HG03442 (cell line): ENCODE measurements around the gene TM4SF18.

Experiments
- ATAC-seq: cut with Tn5 transposase; IDR thresholded peaks from one replicate; pipeline ENCODE4 v1.9.1; 2021; ENCODE audit warnings: mild to moderate bottlenecking, moderate library complexity; ENCODE audit not compliant: unreplicated experiment

The TM4SF18 gene

DNA sequence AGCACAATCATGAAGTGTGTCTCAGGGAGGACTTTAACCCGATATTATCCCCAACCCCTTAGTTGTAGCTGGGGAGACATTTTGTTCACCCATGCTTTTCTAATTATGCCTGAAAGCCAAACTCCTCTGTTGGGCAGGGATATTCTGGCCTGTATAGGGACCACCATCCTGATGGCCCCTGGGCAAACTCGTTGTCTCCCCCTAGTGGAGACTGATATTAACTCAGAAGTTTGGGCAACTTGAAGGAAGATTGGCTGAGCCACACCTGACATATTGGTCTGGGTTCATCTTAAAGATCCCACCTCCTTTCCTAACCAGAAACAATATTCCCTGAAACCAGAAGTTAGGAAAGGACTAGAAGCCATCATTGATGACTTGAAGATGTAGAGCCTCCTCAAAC lies 42.3 kb downstream of the TM4SF18 start:
- ATAC-seq = no peak

DNA sequence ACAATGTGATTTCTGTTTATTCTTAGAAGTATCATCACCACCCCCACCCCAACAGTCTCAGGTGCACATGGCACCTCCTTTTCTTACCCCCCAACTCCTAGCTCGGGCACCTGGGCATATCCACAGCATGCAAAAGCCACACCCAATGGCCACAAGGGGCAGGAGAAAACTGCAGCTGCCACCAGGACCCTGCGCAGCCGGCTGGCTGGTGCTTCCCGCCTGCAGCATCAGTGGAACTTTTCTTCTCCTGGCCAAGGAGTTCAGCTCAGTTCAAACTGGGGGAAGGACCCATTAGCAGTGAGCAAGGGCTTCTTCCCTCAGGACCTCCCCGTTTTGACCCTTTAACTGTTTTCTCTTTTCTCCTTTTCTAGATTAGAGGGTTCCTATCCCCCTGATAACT lies 44.8 kb downstream of the TM4SF18 start:
- ATAC-seq = no peak

DNA sequence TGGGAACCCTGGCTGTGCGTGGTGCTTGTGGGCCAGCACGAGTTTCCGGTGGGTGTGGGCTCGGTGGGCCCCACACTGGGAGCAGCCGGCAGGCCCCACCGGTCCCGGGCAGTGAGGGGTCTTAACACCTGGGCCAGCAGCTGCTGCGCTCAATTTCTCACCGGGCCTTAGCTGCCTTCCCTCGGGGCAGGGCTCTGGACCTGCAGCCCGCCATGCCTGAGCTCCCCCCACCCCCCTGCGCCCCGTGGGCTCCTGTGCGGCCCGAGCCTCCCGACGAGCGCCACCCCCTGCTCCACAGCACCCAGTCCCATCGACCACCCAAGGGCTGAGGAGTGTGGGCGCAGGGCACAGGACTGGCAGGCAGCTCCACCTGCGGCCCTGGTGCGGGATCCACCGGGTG lies 49.4 kb downstream of the TM4SF18 start:
- ATAC-seq = no peak

DNA sequence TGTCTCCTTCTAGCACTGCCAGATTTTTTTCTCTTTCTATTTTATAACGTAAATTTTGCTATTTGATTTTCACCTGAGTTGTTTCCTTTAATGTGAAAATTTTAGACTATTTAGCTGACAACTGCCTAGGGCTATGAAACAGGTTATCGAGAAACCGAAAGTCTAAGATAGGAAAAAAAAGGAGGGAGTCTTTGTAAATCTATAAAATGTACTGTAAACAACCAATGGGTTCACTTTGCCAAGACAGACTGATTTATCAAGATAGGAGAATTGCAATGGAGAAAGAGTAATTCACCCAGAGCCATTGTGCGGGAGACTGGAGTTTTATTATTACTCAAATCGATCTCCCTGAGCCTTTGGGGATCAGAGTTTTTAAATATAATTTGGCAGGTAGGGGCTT lies 50.0 kb downstream of the TM4SF18 start:
- ATAC-seq = no peak

DNA sequence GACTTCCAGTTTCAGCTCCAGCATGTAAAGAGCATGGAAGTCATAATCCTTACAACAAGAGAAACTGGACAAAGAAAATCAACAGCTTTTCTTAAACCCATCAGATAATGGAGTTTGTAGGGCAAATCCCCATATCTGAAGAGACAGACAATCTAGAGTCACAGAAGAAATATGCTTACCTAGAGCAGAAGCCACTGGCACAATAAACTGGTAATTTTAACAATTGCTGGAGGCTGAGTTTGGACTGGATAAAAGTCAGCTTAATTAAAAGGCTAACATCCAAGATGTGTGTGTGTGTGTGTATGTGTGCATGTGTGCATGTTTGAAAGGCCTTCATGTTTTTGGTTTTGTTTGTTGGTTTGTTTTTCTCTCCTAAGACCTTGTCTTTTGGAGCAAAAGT lies 50.6 kb downstream of the TM4SF18 start:
- no peak for ATAC-seq

DNA sequence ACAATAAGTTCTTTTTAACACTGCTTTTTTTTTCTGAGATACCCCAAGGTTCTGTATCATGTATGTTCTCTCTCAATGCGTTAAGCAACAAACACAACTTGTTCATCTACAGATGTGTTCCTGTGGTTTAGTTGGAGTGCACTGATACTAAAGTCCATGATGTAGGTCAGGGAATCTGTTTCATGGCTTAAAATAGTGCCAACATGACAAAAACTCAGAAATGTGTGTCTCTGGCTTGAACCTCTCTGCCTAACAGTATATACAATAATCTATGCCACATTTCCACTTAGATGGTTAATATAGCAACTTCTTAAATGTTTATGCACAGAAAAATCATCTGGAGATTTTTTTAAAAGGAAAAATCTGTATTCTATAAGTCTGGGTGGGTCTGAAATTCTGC lies 51.1 kb downstream of the TM4SF18 start:
- no peak for ATAC-seq

DNA sequence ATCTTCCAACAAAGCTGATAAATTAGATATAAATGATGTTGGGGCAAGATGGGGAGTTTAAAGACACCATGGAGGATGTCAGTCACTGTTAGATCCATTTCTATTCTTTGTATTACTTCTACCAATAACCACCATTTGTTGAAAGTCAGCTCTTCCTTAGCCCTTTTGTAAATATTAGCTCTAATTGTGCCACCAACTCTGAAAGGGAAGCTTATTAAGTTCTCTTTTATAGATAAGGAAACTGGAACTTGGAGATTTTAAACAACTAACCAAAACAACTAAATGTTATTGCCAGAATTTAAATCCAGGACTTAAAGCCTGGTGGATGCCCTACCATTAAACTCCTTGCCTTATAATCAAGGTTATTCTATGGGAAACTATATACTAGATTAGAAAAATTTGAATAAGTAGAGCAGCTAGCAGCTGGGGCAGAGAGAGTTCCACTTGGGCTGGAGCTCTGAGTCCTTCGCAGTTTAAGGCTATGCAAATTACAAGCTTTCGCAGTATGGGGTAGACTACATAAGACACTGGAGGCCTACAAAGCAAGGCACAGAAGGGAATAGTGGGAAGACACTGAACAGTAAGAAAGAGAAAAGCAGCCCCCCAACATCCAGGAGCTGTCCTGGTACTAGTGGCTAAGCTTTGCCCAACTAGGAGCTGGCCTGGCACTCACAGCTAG lies 52.6 kb downstream of the TM4SF18 start:
- no peak for ATAC-seq

DNA sequence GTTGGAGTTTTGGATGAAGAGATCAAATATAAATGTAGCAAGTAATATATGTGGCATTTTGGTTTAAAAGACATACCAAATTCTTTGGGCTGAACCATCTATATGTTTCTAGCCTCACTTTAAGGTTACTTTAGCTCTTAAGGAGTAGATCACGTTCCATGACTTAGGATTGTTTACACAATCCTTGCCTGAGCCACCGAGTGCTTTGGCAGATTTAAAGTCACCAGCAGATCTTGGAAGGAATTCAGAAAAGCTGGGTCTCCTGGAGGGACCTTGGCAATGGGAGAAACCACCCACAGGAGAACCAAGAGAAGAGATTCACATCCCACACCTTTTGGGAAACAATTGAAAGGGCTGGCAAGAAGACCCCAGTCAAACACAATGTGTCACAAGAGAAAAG lies 54.5 kb downstream of the TM4SF18 start:
- ATAC-seq = no peak

DNA sequence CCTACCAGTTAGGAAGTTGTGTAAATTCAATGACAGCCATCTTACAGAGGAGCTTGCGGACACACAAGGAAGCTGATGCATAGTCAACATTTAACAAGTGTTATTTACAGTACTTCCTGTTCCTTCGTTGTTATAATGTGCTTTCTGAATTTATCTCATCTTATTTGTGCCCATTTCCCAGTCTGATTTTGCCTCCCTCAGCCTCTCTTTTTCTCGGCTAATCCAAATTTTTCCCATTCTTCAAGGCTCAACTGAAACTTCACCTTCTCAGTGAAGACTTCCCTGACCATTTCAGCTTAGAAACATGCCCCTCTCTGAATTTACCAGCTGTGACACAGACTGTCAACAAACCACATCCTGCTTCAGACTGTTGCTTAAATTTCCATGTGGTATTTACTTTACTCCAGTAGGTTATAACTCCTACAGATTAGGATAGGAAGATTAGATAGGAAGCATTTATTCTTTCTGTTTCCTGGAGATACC lies 56.1 kb downstream of the TM4SF18 start:
- ATAC-seq = peak; percentile 81

DNA sequence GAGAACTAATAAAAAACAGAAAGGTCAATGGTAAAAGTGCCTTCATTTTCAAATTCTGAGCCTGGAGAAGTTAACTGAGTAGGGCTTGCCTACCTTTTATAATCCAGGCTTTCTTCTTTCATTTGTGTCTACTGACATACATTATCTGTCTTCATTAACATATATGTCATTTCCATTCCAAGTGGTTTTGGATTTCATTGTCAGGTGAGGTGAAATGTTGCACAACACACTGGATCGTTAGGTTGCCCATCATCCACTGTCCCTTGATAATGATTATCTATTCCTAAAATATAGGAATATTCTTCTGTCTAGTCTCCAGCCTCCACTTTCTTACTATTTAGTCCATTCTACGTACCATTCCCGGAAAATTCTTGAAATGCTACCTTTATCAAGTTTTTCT lies 56.8 kb downstream of the TM4SF18 start:
- ATAC-seq = no peak

DNA sequence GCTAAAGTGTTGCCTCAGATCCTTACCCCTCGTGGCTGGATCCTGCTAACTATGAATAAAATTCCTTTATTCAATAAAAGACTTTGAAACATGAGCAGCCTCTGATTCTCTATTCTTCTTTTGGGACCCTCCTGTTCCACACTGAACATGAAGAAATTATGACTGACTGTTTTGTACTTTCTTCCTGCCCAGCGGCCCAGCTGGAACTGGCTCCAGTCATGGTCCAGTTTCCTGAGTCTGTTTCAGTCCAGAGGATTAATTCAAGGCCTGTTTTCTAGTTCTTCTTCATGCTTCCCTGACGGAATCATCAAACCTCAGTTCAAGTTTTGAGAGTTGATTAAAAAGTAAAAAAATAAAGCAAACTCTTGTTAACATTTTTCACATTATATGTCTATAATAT lies 59.2 kb downstream of the TM4SF18 start:
- no peak for ATAC-seq

DNA sequence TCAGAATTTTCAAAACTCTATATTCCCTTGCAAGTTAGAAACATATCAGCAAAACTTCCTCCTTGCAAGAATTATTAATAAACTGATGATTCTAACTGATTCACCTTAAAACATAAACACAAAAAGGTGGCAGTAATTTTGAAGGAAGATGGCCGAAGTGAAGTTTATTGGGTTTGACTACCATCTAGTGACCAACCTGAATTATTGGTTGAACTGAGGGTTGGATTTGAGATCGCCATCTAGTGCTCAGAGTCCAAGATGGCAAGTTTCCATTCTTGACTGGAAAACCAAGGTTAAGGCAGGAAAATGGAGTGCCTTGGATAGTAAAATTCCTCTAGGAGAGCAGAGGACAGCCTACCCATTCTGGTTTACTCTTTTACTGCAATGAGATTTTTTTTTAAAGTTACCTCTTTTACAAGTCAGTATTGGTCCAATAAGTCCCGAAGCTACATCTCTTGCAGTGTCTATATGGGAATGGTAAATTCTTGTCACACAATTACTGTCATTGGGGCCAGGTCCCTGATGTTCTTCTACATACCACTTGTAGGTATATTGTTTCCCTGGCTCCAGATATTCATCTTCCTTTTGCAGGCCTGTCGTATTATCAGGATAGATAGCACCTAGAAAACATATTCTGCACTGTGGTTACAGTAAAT lies 60.2 kb downstream of the TM4SF18 start:
- peak; percentile 65 for ATAC-seq

DNA sequence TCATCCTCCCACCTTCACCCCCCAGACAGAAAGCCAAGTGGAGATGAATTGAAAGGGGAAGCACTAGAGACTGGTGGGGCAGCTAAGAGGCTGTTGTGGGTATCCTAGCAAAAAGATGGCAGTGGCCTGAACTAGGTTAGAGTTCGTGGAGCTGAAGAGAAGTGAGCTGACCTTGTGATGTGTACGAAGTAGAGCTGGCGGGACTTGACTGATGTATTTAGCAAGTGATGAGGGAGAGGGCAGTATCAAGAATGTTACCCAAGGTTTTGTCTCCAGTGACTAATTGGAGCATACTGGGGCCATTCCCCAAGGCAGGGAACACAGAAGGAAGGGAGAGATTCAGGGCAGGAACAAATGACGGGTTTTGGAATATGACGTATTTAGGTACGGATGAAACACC lies 61.8 kb downstream of the TM4SF18 start:
- ATAC-seq = no peak

DNA sequence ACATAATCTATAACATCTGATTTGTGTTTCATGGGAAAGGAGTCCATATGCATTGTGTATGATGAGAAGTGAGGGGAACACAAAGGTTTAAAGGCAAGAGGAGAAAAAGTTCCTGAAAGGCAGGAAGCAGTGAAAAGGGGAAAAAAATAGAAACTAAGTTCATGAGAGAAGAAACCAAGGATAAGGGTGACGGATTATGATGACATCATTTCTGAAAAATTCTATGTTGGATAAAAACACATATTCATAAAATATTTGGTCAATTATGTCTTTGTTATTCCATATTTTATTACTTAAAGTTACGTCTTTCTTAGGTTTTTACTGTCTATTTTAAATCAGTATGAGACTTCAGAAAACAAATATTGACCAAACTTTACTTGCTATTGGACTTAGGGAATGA lies 63.3 kb downstream of the TM4SF18 start:
- no peak for ATAC-seq

DNA sequence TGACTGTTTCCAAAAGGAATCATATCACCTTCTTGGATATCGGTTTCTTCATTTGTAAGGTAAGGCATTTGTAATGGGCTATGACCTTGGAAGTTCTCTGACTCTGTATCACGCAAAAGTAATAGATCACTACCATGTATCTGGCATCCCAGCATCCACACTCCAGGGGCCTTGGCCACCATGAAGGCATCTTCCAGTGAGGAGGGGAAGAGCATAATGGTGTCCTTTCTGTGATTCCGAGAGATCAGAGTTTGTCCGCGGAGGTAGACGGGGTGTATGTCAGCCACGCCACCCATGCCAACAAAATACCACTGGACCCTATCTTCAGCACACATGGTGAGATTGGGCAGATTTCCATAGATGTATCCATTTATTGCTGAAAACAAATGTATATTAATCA lies 63.7 kb downstream of the TM4SF18 start:
- ATAC-seq = no peak
